ENCODE measurements around the gene HOXB5.

HOXB5 gene

DNA sequence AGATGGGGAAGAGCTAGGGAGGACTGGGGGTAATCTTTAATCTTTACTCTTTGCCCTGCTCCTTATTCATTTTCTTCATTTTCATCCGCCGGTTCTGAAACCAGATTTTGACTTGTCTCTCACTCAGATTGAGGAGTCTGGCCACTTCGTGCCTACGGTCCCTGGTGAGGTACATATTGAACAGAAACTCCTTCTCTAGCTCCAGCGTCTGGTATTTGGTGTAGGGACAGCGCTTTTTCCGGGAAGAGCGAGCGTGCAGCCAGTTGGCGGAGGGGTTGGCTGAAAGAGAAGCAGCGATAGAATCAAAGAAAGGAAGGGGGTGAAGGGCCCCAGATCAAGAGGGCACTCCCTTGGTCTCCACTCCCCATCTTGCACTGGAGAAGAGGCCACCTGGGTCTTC lies 29.3 kb upstream of the HOXB5 start:
- no peaks in the 10 kb centered on the region for H3K9me3 Mint-ChIP-seq
- H3K4me3 Mint-ChIP-seq: no peak overlapping the region
- peaks cover 2% of the 10 kb centered on the region for H3K36me3 Mint-ChIP-seq
- H3K27me3 Mint-ChIP-seq: peaks cover 58% of the 10 kb centered on the region
- H3K4me1 Mint-ChIP-seq: peaks cover 32% of the 10 kb centered on the region
- H3K27ac Mint-ChIP-seq: no peak overlapping the region

DNA sequence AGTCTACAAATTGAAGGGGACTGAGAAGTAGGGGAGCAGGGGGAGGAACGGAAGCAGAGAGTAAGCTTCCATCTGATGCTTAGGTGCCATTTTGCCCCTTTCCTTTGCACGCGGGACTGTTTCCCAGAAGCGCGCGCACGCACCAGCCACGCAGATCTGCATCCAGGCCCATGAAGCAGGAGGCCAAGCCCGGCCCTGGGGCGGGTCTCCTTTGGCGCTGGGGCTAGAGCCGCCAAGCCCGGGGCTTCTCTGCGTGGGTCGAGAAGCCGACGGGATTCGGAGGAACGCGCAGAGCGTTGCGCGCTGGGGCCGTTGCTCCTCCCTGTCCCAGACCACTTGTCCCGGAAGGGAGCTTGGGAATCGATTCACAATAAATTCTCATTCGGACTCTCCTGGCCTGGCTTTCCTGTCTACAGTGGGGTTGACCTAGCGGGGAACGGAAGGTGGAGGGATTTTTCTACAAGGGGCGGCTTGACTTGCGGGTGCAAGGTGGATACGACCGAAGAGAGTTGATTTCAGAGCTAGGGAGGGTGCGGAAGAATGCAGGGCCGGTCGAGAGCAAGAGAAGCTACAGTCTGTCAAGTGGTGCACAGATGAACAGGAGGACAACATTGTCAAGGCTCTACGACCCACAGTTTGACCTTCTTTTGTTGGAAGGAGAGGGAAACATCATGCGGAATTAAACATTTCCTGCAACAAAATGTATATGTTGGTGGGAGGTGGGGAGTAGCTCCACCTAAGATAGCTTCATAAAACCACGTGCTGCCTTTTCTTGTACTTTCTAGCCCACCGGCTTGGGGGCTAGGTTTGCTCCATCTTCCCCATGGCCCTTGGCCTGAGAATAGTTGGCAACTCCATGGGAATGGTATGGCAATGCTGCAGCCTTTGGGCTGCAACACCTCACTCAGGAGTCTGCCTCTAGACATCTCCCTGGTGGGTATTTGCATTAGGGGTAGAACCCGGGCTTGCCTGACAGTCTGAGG lies 28.1 kb upstream of the HOXB5 start:
- Mint-ChIP-seq H3K4me3 (no peak overlapping the region), H3K9me3 (no peaks in the 10 kb centered on the region), H3K27ac (no peak overlapping the region), H3K27me3 (peaks cover 61% of the 10 kb centered on the region), H3K4me1 (peaks cover 34% of the 10 kb centered on the region), H3K36me3 (peaks cover 2% of the 10 kb centered on the region)

DNA sequence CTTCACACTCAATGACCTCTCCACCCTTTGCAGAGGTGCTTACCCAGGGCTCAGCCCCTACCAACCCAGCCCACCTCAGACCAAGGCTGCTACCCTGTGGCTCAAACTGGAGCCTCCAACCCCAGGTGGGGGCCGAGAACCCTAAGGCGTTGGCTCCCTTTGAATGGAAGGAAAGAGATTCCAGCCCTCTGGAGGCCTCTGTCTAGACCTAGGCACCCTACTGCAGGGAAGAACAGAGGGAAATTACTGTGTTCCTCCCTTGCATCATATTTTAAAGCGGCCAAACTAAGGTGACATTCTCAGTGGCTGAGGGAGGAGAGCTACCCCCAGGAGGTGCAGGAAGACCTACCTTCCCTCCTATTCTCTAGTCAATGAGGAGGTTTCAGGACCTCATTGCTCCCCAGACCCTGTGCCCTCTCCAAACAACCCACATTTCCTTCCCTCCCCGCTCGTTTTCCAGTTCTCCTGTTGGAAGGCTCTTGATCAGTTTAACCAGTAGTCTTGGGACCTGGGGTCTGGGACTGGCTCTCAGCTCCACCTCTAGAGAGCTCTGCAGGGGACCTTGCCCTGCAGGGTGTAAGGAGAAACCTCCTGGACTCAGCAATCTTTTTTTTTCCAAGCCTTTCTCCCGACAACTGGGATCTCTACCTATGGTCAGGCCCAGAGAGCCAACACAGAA lies 27.0 kb upstream of the HOXB5 start:
- Mint-ChIP-seq H3K4me3 (no peak overlapping the region), H3K36me3 (peaks cover 2% of the 10 kb centered on the region), H3K9me3 (no peaks in the 10 kb centered on the region), H3K4me1 (peaks cover 28% of the 10 kb centered on the region), H3K27me3 (peaks cover 68% of the 10 kb centered on the region), H3K27ac (peak overlapping the region; percentile 35)

DNA sequence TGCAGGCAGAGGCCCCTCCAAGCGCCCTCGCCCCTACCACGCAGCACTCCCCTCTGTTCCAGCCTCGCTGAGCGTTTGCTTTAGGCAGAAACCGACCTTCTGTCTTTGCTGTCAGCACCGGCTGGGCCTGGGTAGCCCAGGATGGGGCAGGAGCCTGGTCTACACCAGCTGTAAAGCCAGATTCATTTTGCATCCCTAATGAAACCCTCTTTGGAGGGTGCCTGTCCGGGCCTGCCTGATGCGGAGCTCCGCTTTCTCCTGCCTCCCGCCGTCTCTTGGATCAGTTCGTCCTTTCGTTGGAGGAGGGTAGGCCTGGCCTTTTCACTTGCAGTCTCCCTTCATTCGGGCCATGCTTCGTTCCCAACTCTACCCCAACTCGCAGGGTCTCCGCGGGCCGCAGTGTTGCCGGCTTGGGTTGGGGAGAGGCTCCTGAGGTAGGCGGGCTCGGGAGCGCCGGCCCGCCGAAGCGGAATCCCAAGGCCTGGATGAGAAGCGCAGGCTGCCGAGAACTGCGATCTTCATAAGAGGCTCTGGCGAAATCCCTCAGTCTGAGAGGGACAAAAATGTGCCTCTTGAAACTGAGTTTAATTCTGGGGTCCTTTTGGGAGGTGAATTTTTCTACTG lies 26.4 kb upstream of the HOXB5 start:
- Mint-ChIP-seq H3K4me3 (peak overlapping the region; percentile 37), H3K9me3 (no peaks in the 10 kb centered on the region), H3K36me3 (peaks cover 2% of the 10 kb centered on the region), H3K27ac (no peak overlapping the region), H3K27me3 (peaks cover 73% of the 10 kb centered on the region), H3K4me1 (peaks cover 33% of the 10 kb centered on the region)

DNA sequence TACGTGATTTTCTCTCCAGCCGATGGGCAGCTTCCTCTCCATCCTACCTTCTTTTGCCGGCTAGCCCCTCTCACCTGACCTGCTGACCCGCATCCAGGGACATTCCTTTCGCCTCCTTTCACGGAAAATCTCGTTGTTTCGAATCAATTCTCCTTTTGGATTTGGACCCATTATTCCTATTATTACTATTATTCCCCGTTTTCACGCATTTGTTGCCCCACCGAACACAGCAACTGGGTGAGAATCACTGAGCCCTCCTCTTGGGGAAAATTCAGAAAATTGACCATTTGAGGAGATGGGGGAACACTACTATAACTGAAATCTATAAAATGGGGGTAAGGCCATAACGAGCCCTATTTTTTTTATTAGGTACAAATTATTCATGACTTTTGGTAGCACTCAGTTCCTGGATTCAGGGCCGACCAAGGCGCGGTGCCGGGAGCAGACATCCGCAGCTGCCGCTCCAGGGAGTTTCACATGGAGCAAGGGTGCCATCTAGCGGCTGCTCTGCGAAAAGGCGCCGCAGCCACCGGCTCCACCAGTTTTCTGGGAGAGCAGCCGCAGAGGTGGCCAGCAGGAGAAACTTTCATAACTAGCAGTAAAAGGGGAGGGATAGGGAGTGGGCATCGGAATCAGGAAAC lies 24.8 kb upstream of the HOXB5 start:
- Mint-ChIP-seq H3K27me3 (peaks cover 69% of the 10 kb centered on the region), H3K9me3 (no peaks in the 10 kb centered on the region), H3K27ac (peak overlapping the region; percentile 41), H3K4me1 (peaks cover 44% of the 10 kb centered on the region), H3K36me3 (peaks cover 2% of the 10 kb centered on the region), H3K4me3 (peak overlapping the region; percentile 51)

DNA sequence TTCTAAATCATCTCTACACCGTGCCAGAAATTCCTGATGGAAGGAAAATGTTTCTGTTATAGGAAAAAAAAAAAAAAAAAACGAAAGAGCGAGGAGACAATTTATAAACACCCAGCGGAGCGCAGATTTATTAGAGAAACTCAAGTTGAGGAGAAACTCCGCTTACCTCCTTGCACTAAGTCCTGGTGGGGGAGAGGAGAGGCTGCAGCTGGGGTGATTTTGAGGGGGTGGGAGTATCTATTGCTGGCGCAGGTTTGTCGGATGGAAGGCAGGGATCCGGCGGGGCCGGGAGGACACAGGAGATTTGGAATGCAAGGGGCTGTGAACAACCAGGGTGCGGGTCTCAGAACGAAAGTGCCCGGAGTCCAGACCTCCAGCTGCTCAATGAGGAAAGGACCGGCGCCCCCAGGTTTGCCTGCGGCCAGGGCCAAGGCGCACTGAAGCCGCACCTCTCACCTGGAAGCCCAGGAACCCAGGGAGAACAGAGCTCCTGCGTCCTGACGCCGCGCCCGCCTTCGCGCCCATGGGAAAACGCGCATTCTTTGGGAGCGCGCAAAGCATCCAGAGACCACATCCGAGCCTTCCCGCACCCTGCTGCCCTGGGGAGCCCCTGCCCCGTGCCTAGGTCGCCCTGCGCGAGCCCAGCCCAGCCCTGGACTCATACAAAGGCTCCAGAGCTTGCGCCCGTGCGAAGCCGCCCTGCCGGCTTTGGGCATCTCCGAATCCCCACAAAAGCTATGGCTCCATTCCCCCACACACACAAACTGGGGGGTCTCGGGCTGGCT lies 24.1 kb upstream of the HOXB5 start:
- Mint-ChIP-seq H3K4me3 (peak overlapping the region; percentile 46), H3K9me3 (no peaks in the 10 kb centered on the region), H3K36me3 (peaks cover 2% of the 10 kb centered on the region), H3K4me1 (peaks cover 50% of the 10 kb centered on the region), H3K27me3 (peaks cover 69% of the 10 kb centered on the region), H3K27ac (no peak overlapping the region)

DNA sequence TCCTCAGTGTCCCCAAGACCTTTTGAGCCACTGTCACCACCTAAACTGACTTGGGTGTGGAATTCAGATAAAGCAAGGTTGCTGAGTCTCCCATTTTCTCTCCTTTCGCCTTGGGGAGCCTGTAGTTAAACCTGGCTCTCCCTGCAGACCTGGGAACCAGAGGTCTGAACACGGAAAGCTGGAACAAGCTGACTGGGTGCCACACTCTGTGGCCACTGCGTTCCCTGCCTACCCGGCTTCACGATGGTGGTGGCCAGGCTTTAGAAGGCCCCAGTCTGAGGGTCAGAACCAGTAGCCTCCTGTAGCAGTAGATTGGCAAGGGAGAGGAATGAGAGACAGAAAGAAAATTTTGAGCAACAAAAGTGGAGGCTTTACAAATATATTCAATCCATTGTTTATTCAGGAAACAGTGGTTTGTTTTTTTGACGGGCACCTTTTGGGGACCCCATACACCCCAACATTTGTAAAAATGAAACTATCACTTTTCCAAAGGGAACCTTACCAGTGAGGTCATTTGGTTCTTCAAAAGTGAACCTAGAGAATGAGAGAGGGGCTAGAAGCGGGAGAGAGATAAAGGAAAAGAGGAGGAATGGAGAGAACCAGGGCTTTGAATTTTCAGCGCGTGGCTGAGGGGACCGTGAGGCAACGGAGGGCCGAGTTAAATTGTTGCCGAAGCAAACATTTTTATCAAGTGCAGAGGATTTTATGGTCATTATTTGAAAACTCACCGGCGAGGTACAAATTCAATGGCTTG lies 23.3 kb upstream of the HOXB5 start:
- Mint-ChIP-seq H3K27ac (peak overlapping the region; percentile 41), H3K27me3 (peaks cover 61% of the 10 kb centered on the region), H3K4me3 (peak overlapping the region; percentile 46), H3K9me3 (no peaks in the 10 kb centered on the region), H3K4me1 (peaks cover 55% of the 10 kb centered on the region), H3K36me3 (peaks cover 2% of the 10 kb centered on the region)

DNA sequence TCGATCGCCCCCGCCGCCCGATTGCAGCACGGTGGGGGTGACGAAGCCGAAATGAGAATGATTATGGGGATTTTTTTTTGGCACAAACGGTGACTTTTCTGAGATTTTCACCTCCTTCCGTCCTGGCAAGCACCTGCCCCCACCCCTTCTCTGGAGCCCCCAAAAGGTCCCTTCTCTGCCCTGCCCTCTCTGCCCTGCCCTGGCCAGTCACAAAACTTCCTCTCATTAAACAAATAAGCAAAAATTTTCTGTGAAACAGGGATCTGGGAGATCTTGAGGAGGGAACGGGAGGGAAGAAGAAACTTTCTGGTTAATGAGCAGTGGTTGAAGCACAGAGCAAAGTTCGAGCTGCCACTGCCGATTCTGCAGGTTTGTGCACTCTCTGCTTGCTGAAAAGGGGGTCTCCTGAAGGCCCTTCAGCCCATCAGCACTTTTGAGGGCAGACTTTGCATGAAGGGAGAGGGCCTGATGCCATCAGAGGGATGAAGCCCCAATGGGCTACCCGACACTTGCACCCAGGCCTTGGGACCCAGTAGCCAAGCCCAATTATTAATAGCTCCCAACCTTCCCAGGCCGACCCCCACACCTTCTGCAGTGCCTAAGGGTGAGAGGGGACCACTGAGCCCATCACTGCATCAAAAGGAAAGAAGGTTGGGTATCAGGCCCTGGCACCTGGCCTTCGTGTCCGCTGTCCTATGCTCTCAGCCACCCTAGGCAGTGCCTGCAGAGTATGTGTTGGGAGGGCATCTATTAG lies 22.6 kb upstream of the HOXB5 start:
- peaks cover 2% of the 10 kb centered on the region for H3K36me3 Mint-ChIP-seq
- no peaks in the 10 kb centered on the region for H3K9me3 Mint-ChIP-seq
- H3K4me1 Mint-ChIP-seq: peaks cover 62% of the 10 kb centered on the region
- H3K27ac Mint-ChIP-seq: no peak overlapping the region
- H3K27me3 Mint-ChIP-seq: peaks cover 60% of the 10 kb centered on the region
- H3K4me3 Mint-ChIP-seq: no peak overlapping the region

DNA sequence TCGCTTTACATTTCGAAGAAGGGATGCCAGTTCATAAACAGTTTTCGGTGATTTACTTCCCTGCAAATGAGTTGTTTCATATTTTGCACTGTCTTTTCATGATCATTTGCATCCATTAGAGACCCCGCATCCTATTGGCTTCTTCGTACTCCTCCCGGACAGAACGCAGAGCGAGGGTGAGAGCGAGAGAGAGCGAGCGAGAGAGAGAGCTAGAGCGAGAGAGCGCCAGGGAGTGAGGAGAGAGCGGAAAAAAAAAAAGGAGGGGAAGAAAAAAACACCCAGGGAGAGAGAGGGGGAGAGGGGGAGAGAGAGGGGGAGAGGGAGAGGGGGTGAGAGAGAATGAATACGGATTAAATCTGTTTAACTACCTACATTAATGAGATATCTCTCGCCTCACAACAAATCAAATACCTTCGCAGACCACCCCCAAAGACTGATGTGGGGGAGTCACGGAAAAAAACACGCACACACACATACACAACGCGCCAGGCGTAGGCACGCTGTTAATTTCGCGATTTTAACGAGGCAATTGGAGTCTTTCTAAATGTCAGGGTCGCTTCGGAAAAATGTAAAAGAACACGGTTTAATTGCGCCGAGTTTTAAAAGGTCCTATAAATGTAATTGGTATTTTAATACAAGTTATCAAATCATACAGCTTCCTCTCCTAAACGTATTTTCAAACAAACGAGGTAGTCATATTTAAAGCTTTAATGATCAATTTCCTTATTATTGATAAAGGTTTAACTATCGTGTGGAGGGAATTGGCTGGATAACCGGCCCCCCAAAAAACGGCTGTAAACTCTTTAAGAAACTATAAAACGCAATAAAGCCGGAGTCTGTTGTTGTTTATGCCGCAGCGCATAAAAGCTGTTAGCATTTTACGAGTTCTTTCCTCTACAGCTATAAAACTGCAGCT lies 21.7 kb upstream of the HOXB5 start, which contains the start of gene HOXB8:
Gene HOXB8, minus strand, starts transcription at position 246 of the 916 bp plus-strand sequence. CDS start 588 bp downstream, outside the sequence.
- H3K9me3 Mint-ChIP-seq: no peaks in the 10 kb centered on the region
- H3K27ac Mint-ChIP-seq: peak within 1 kb of the TSS; percentile 62
- H3K36me3 Mint-ChIP-seq: no peaks in the 10 kb centered on the region
- peaks cover 67% of the 10 kb centered on the region for H3K4me1 Mint-ChIP-seq
- H3K27me3 Mint-ChIP-seq: peaks cover 57% of the 10 kb centered on the region
- peak within 1 kb of the TSS; percentile 71 for H3K4me3 Mint-ChIP-seq

DNA sequence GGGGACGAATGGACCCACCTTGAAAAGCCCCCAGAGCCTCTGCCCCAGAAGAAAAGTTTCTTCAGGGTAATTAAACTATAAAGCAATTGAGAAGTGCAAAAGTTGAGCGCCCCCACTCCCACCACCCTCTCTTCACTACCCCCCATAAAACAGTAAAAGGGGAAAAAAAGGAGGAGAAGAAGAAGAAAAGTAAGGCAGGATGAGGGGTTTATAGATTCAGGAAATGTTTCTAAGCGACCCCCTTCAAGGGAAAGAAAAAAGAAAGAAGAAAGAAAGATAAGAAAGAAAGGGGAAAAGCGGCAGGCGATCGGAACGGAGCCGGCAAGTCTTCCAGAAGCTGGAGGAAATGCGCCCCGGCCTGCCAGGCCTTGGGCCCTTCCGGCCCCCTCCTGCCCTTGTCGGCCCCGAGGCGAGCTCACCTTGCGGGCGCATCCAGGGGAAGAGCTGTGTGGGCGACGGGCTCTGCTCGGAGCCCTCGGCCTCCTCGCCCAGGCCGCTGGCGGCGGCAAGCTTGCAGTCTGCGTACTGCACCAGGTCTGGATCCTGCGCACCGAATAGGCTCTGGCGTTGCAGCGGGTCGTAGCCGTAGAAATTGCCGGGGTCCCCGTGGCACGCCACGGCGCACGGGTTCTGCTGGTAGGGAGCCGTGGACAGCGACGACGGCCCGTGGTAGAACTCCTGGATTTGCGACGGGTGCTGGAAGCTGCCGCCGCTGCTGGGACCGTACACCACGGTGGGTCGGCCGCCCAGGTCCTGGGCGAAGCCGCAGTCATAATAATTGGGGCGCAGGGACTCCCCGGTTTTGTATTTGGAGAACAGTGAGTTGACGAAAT lies 20.5 kb upstream of the HOXB5 start:
- Mint-ChIP-seq H3K9me3 (no peaks in the 10 kb centered on the region), H3K27me3 (peaks cover 55% of the 10 kb centered on the region), H3K36me3 (no peaks in the 10 kb centered on the region), H3K27ac (peak overlapping the region; percentile 62), H3K4me3 (peak overlapping the region; percentile 71), H3K4me1 (peaks cover 63% of the 10 kb centered on the region)

DNA sequence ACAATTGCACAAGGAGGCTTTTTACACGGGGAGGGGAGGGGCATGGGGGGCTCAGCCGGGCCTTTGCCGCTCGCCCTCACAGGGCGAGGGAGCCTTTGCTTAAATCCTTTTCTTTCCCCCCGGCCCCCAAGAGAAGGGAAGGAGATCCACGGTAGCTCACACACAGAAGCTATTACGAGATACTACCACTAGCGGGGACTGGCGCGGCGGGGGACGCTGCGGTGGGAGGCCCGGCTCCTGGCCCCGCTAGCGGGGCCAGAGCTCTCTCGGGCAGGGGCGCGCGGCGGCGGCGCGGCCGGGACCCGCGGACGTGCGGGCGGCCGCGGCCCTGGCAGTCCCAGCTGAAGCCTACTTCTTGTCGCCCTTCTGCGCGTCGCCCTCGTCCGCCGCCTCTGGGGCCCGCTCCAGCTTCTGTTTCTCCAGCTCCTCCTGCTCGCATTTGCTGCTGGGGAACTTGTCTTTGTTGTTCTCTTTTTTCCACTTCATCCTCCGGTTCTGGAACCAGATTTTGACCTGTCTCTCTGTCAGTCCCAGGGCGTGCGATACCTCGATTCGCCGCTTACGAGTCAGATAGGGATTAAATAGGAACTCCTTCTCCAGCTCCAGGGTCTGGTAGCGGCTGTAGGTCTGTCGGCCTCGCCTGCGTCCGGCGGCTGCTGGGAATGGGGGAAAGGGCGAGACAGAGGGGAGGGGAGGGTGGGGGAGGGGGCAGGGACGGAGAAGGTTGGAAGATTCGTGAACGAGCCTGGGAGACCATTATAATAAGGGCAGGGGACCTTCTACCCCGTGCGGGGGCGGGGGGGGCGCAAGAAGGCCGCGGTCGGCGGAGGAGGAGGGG lies 19.5 kb upstream of the HOXB5 start:
- no peaks in the 10 kb centered on the region for H3K9me3 Mint-ChIP-seq
- peak overlapping the region; percentile 92 for H3K4me3 Mint-ChIP-seq
- peaks cover 55% of the 10 kb centered on the region for H3K4me1 Mint-ChIP-seq
- H3K36me3 Mint-ChIP-seq: no peaks in the 10 kb centered on the region
- no peak overlapping the region for H3K27ac Mint-ChIP-seq
- peaks cover 52% of the 10 kb centered on the region for H3K27me3 Mint-ChIP-seq
